HepG2 (cell line): ENCODE measurements around the gene PRPSAP2. TPM values are rescaled to one million over a fixed set of nuclear protein-coding genes. Genes with fewer than 3 reads are reported as not detected.

Source experiments
- GZF1 ChIP-seq: sonication (generic); formaldehyde crosslinking; IDR thresholded peaks from 2 replicates; pipeline ENCODE4 v1.5.1; 2020; ENCODE audit warnings: mild to moderate bottlenecking, missing genetic modification reagents
- RCOR2 ChIP-seq: IDR thresholded peaks from 2 replicates; pipeline ENCODE4 v1.6.1; 2016; ENCODE audit warnings: missing biosample characterization, missing genetic modification reagents
- TGIF2 ChIP-seq: IDR thresholded peaks from 2 replicates; pipeline ENCODE4 v1.6.1; 2016; ENCODE audit warnings: control low read depth, missing compliant biosample characterization
- polyA plus RNA-seq, 8 experiments: library from polyadenylated mRNA; depleted of rRNA in 3 of 8; stranded (reverse) in 7 of 8; unstranded in 1 of 8; fragments of >200 nt; fragmentation: Illumina TruSeq in 4 of 8; extraction: Trizol in 4 of 8; gene quantifications; 2 replicates each; pipeline versions ENCODE4 v1.2.1 to v1.2.3, GENCODE V29; 2011 to 2016; ENCODE audit warnings: low read depth in 4 of 8, missing spikeins in 1 of 8, mixed read lengths in 1 of 8; ENCODE audit not compliant: insufficient read depth in 1 of 8
- total RNA-seq, 5 experiments: library from RNA; depleted of rRNA; stranded (reverse); fragments of >200 nt; fragmentation: Illumina TruSeq; extraction: Trizol; gene quantifications; 2 replicates each; pipeline ENCODE4 v1.2.3, GENCODE V29; 2016; ENCODE audit warnings: low read depth in 1 of 5
- TF ChIP-seq, protein P1 (sequence below): IDR thresholded peaks from 2 replicates; pipeline ENCODE4 v1.6.1; 2016; ENCODE audit warnings: missing biosample characterization, missing genetic modification reagents, low read depth
- TF ChIP-seq, protein P2 (sequence below): sonication (generic); formaldehyde crosslinking; IDR thresholded peaks from 2 replicates; pipeline ENCODE4 v1.4.0; 2020; ENCODE audit warnings: missing genetic modification reagents, mild to moderate bottlenecking, borderline replicate concordance
- TF ChIP-seq, protein P3 (sequence below): sonication (generic); formaldehyde crosslinking; IDR thresholded peaks from 2 replicates; pipeline ENCODE4 v1.4.0; 2020; ENCODE audit warnings: missing genetic modification reagents
- TF ChIP-seq, protein P4 (sequence below): sonication (generic); formaldehyde crosslinking; conservative IDR thresholded peaks from 2 replicates; pipeline ENCODE4 v1.8.1; 2023; ENCODE audit warnings: missing genetic modification reagents
- TF ChIP-seq, protein P5 (sequence below): sonication (generic); formaldehyde crosslinking; IDR thresholded peaks from 2 replicates; pipeline ENCODE4 v1.8.1; 2023; ENCODE audit warnings: mild to moderate bottlenecking, moderate library complexity, missing genetic modification reagents

PRPSAP2 gene
- total and polyA plus RNA-seq, 2 of the 13 experiments (the other 11 are each of a cell fraction or from before 2014, with no cell fraction given), result 34.0 to 58.9 TPM

DNA sequence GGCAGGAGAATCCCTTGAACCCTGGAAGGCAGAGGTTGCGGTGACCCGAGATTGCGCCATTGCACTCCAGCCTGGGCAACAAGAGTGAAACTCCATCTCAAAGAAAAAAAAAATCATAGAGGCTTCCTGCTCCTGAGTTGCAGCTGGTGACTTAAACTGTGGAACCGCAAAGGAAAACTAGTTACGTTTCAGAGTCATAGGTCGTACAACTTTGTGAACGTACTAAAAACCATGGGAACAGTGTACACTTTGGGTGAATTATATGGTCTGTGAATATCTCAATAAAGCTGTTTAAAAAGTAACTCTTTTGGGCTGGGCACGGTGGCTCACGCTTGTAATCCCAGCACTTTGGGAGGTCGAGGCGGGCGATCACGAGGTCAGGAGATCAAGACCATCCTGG lies 117.7 kb downstream of the PRPSAP2 start (continued):
- TF ChIP-seq, protein P1, sequence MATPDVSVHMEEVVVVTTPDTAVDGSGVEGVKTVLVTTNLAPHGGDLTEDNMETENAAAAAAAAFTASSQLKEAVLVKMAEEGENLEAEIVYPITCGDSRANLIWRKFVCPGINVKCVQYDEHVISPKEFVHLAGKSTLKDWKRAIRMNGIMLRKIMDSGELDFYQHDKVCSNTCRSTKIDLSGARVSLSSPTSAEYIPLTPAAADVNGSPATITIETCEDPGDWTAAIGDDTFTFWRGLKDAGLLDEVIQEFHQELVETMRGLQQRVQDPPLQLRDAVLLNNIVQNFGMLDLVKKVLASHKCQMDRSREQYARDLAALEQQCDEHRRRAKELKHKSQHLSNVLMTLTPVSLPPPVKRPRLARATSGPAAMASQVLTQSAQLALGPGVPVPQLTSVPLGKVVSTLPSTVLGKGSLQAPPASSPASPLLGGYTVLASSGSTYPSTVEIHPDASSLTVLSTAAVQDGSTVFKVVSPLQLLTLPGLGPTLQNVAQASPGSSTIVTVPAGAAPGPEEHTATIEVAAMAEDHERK (CRISPR knock-in tag), result no peak
- TF ChIP-seq GZF1 (CRISPR knock-in tag), result no peak
- no peak for TF ChIP-seq TGIF2 (CRISPR knock-in tag)
- TF ChIP-seq, protein P2, sequence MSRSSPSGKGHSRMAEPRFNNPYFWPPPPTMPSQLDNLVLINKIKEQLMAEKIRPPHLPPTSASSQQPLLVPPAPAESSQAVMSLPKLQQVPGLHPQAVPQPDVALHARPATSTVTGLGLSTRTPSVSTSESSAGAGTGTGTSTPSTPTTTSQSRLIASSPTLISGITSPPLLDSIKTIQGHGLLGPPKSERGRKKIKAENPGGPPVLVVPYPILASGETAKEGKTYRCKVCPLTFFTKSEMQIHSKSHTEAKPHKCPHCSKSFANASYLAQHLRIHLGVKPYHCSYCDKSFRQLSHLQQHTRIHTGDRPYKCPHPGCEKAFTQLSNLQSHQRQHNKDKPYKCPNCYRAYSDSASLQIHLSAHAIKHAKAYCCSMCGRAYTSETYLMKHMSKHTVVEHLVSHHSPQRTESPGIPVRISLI, result no peak
- TF ChIP-seq, protein P3, sequence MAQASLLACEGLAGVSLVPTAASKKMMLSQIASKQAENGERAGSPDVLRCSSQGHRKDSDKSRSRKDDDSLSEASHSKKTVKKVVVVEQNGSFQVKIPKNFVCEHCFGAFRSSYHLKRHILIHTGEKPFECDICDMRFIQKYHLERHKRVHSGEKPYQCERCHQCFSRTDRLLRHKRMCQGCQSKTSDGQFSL (CRISPR knock-in tag), result no peak
- TF ChIP-seq, protein P4, sequence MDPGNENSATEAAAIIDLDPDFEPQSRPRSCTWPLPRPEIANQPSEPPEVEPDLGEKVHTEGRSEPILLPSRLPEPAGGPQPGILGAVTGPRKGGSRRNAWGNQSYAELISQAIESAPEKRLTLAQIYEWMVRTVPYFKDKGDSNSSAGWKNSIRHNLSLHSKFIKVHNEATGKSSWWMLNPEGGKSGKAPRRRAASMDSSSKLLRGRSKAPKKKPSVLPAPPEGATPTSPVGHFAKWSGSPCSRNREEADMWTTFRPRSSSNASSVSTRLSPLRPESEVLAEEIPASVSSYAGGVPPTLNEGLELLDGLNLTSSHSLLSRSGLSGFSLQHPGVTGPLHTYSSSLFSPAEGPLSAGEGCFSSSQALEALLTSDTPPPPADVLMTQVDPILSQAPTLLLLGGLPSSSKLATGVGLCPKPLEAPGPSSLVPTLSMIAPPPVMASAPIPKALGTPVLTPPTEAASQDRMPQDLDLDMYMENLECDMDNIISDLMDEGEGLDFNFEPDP (CRISPR knock-in tag), result no peak
- TF ChIP-seq, protein P5, sequence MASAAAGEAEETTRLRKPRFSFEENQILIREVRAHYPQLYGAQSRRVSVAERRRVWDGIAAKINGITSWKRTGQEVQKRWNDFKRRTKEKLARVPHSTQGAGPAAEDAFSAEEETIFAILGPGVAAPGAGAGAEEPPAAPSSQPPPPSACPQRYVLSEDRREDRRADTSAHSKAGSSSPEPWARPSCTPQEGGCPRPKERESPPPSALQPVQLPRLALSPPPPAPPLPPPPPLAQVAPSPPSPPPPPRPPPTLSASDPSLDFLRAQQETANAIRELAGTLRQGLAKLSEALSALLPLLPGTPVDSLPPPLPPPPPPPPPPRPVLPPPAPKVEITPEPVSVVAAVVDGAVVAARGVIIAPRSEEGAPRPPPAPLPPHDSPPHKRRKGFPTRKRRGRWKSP, result no peak
- no peak for TF ChIP-seq RCOR2 (CRISPR knock-in tag)
